ELF-1 (cell line): Measurements from ENCODE around the gene PRR7.
A peak's percentile ranks its signal among the peaks of the same experiment; 100 is the strongest.

Source experiments
- DNase-seq: peaks from one replicate; pipeline ENCODE4 v3.0.0-alpha.2; 2016; ENCODE audit warnings: low read depth, low spot score

The PRR7 gene

DNA sequence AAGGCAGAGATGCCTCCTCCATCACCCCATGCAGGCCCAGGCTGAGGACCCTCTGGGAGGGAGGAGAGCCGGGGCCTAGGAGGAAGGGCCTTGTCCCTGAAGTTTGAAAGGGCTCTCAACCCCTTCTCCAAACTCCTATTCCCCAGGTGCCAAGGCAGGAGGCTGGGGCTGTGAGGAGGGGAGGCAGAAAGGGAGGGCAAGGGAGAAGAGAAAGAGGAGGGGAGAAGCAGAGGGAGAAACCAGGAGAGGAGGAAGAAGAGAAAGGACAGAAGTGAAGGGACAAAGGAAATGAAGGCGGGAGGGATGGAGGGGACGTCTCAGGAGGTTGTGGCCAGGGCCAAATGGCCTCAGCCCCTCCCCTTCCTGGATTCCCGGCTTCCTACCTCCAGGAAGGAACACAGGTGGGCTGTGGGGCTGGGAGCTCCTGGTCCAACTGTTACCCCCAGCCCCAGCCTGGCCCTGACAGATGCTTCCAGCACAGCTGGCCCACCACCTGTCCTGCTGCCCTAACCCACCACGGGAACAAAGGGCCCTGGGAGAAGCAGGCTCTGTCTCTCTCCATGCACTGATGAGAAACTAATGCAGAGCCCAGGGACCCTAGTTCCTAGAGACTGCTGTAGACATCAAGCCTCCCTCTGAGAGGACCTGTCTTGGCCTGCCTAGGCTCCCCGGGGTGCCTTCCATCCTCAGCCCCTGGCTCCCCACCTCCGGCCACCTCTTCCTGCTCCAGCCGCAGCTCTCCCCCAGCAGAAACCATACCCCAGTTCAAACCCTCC is 23.3 kb downstream of the PRR7 start:
- no peak for DNase-seq

GRCh38 chr5:177470759-177471536 is 24.3 kb downstream of the PRR7 start:
- no peak for DNase-seq

GRCh38 chr5:177471610-177472356 is 25.2 kb downstream of the PRR7 start:
- no peak for DNase-seq

GRCh38 chr5:177472460-177473442 is 26.1 kb downstream of the PRR7 start:
- DNase-seq, result no peak

DNA sequence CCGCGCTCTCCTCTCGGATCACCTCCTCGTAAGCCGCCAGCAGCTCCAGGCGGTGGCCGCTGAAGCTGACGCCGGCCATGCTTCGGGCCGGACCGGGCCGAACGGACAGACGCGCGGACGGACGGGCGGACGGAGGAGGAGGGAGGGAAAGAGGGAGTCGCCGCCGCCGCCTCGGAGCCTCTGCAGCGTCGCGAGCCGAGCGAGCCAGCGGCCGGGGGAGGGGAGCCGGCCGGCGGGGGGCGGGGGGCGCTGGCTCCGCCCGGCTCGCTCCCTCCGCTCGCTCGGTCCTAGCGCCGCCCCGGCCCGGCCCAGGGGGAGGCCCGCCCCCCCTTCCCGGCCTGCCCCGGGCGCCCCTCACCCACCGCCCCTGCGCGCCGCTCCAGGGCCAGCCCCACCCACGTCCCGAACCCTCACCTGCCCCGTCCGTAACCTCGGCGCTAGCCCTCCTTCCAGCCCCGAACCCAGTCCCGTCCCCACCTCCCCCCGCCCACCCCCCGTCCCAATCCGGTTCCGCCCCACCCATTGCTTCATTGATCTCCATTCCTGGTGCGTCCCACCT is 26.9 kb downstream of the PRR7 start, which contains the start of gene DBN1:
Gene DBN1, minus strand, starts transcription at position 192 of the 559 bp plus-strand sequence. Its CDS starts 113 bp downstream, at position 79.
- DNase-seq, result no peak

- DNase-seq, result no peak
Measured at GRCh38 chr5:177474002-177474476, 27.4 kb downstream of the PRR7 start.

DNA sequence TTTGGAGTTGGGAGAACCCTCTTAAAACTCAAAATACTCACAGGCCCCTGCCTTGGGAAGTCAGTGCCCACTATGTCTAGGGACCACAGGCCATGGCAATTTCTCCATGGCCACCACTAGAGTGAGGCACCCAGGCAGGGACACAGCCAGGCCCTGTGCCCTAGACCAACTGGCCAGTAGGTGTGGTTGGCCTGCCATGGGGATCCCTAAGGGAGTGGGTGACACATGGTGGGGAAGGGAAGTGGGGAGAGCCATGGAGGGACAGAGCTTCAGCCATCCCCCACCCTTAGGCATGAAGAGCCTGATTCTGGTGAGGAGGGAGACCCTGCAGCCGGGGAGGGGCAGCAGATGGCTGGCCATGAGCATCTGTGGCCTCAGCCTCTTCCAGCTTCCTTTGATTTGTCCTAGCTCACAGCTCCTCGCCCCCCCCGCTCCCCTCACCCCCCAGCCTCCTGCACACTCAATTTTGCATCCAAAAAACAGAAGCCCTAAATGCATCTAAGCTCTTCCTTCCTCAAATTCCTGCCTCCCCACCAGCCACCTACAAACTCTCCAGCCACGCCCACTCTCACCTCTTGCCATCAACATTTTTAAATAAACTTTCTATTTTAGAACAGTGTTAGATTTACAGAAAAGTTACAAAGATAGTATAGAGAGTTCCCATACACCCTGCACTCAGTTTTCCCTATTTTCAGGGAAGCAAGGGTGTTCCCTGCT is 28.4 kb downstream of the PRR7 start:
- DNase-seq, result no peak

DNA sequence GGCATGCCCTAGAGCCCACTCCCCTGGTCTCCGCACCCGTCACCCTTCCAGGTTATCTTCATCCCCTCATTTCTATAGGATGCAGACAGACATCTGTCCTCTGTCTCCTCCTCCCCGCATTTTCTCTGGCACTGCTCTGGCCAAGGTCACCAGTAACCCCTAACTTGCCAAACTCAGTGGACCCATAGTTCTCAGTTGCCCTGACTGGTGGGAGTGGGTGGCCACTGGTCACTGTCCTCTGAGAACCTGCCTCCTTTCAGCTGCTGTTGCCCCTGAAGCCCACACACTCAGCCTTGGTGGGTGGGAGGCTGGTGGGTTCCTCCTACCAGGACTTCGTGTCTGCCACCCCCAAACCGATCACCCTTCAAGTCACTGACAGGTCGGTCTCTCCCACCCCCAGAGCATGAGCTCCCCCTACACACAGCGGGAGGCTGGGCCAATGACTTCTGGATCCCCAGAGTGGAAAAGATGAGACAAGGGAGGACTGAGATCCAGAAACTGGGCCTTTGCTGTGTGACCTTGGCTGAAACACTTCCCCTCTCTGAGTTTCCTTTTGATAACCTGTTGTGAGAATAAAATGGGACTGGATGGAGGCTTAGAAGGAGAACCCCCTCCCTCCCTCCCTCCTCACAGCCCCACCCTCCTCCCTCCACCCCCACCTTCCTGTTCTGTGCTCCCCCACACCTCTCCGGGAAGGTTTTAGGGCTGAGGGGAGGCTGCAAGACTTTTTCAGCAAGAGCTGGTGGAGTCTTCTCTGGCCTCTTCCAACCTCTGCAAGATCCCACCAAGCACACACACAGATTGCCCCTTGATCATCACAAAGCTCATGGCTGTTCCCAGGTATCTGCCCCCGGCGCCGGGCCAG is 29.2 kb downstream of the PRR7 start:
- DNase-seq, result no peak

GRCh38 chr5:177476531-177477233 is 30.1 kb downstream of the PRR7 start:
- peak; percentile 73 for DNase-seq

DNA sequence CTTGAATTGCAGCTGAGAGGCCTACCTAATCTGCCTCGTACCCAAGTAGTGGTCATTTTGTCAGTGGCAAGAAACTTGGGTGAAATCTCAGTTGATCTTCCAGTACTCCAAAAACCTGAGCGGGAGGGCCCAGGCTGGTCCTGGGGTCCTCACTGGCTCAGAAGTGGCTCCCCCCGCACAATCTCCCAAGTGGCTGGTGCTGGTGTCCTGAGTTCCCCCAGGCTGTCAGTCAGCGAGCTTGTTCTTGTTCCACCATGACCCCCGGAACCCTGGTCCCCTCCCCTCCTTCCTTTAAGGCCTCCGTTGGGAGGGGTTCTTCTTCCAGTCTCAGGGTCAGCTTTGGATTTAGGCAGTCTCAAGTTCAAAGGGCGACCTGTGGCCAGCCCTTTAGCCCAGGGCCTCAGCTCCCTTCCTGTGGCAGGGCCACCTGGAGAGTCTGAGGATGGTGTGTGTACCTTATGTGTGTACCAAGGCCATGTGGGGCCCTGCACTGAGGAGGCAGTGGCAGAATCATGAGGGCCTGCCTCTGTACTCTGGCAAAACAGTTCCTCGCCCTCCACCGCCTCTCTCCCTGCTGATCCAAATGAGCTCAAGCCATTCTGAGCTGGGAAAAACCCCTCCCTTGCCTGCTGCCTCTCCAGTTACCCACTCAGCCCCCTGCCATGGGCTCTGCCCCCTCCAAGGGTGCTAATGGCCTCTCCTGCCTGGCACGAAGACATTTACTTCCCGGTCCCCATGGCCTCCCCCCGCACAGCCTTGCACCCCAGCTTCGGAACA is 31.3 kb downstream of the PRR7 start:
- no peak for DNase-seq

- DNase-seq, result no peak
Measured at GRCh38 chr5:177478711-177479646, 32.4 kb downstream of the PRR7 start.

- no peak for DNase-seq
Measured at GRCh38 chr5:177479774-177480173, 33.2 kb downstream of the PRR7 start.

DNA sequence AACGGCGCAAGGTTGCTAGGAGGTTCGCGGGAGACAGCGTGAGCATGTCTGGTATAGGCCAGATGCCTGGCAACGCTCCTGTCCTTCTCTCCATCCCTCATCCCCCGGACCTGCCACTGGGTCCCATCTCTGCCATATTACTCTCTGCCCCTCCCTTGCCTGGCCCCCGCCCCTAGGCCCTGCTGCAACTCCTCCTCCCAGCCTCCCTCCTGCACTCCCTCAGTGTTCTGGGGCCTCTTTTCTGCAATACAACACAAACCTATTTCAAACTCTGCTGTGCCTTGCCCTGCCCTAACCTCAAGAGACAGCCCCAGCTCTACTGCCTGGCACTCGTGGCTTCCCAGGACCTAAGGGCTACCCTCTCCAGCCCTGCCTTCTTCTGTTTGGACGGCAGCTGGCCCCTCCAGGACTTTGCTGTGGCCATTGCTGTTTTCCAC is 35.8 kb downstream of the PRR7 start:
- no peak for DNase-seq

DNA sequence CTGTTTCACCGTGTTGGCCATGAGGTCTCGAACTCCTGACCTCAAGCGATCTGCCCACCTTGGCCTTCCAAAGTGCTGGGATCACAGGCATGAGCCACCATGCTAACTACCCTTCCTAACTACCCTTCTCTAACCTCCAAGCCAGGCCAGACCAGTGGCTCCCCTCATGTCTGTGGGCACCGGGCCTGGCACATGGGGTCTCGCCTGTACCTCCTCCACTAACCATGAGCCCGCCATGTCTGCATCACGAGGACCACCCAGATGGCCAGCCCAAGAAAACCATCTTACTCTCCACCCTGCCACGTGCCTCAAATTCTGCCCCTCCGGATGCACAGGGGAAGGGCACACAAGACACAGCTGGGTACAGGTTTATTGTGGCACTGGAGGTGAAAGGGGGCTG is 36.4 kb downstream of the PRR7 start:
- DNase-seq, result no peak

GRCh38 chr5:177483994-177484901 is 37.6 kb downstream of the PRR7 start:
- DNase-seq, result no peak
